ENCODE measurements around the gene PPP6R3. TPM values are rescaled to one million over a fixed set of nuclear protein-coding genes. Genes with fewer than 3 reads are reported as not detected.

PPP6R3 gene
- total RNA-seq, 1 donor from 2014 or later = 86.6 TPM

GRCh38 chr11:68414496-68415221 is 45.9 kb upstream of the PPP6R3 start:
- peaks cover 42% of the 10 kb centered on the region for H3K36me3 Mint-ChIP-seq (ENCODE audit: unreplicated experiment)
- no peaks in the 10 kb centered on the region for H3K4me1 Mint-ChIP-seq (ENCODE audit: unreplicated experiment)
- no peak for DNase-seq (ENCODE audit: extremely low spot score, unreplicated experiment)
- H3K27ac Mint-ChIP-seq (ENCODE audit: unreplicated experiment) = no peak overlapping the region
- no peaks in the 10 kb centered on the region for H3K9me3 Mint-ChIP-seq (ENCODE audit: unreplicated experiment)
- no peak for TF ChIP-seq CTCF (IDR thresholded peaks at IDR 0.05)
- no peak overlapping the region for H3K4me3 Mint-ChIP-seq (ENCODE audit: unreplicated experiment)
- H3K27me3 Mint-ChIP-seq (ENCODE audit: unreplicated experiment) = no peaks in the 10 kb centered on the region

GRCh38 chr11:68416070-68416578 is 44.4 kb upstream of the PPP6R3 start:
- DNase-seq (ENCODE audit: extremely low spot score, unreplicated experiment) = no peak
- no peaks in the 10 kb centered on the region for H3K27me3 Mint-ChIP-seq (ENCODE audit: unreplicated experiment)
- no peaks in the 10 kb centered on the region for H3K9me3 Mint-ChIP-seq (ENCODE audit: unreplicated experiment)
- peaks cover 48% of the 10 kb centered on the region for H3K36me3 Mint-ChIP-seq (ENCODE audit: unreplicated experiment)
- H3K4me3 Mint-ChIP-seq (ENCODE audit: unreplicated experiment) = no peak overlapping the region
- no peak overlapping the region for H3K27ac Mint-ChIP-seq (ENCODE audit: unreplicated experiment)
- no peak for TF ChIP-seq CTCF (IDR thresholded peaks at IDR 0.05)
- no peaks in the 10 kb centered on the region for H3K4me1 Mint-ChIP-seq (ENCODE audit: unreplicated experiment)

- Mint-ChIP-seq H3K27ac (ENCODE audit: unreplicated experiment) (no peak overlapping the region), H3K36me3 (ENCODE audit: unreplicated experiment) (peaks cover 39% of the 10 kb centered on the region)
Measured at GRCh38 chr11:68418648-68419047, 41.9 kb upstream of the PPP6R3 start.

GRCh38 chr11:68420171-68420570 is 40.4 kb upstream of the PPP6R3 start:
- DNase-seq (ENCODE audit: extremely low spot score, unreplicated experiment) = no peak
- Mint-ChIP-seq H3K27ac (ENCODE audit: unreplicated experiment) (no peak overlapping the region), H3K4me3 (ENCODE audit: unreplicated experiment) (no peak overlapping the region), H3K36me3 (ENCODE audit: unreplicated experiment) (peaks cover 39% of the 10 kb centered on the region), H3K4me1 (ENCODE audit: unreplicated experiment) (no peaks in the 10 kb centered on the region), H3K27me3 (ENCODE audit: unreplicated experiment) (no peaks in the 10 kb centered on the region), H3K9me3 (ENCODE audit: unreplicated experiment) (no peaks in the 10 kb centered on the region)
- no peak for TF ChIP-seq CTCF (IDR thresholded peaks at IDR 0.05)

More at GRCh38 chr11:68418648-68419047, 41.9 kb upstream of the PPP6R3 start:
- no peak overlapping the region for H3K4me3 Mint-ChIP-seq (ENCODE audit: unreplicated experiment)
- H3K9me3 Mint-ChIP-seq (ENCODE audit: unreplicated experiment) = no peaks in the 10 kb centered on the region
- no peak for DNase-seq (ENCODE audit: extremely low spot score, unreplicated experiment)
- H3K4me1 Mint-ChIP-seq (ENCODE audit: unreplicated experiment) = no peaks in the 10 kb centered on the region
- no peak for TF ChIP-seq CTCF (IDR thresholded peaks at IDR 0.05)
- no peaks in the 10 kb centered on the region for H3K27me3 Mint-ChIP-seq (ENCODE audit: unreplicated experiment)

- no peak for TF ChIP-seq CTCF (IDR thresholded peaks at IDR 0.05)
- H3K36me3 Mint-ChIP-seq (ENCODE audit: unreplicated experiment) = peaks cover 48% of the 10 kb centered on the region
- H3K4me3 Mint-ChIP-seq (ENCODE audit: unreplicated experiment) = no peak overlapping the region
- H3K9me3 Mint-ChIP-seq (ENCODE audit: unreplicated experiment) = no peaks in the 10 kb centered on the region
- H3K27ac Mint-ChIP-seq (ENCODE audit: unreplicated experiment) = no peak overlapping the region
- H3K27me3 Mint-ChIP-seq (ENCODE audit: unreplicated experiment) = no peaks in the 10 kb centered on the region
- no peaks in the 10 kb centered on the region for H3K4me1 Mint-ChIP-seq (ENCODE audit: unreplicated experiment)
- no peak for DNase-seq (ENCODE audit: extremely low spot score, unreplicated experiment)
Measured at GRCh38 chr11:68423481-68423880, 37.1 kb upstream of the PPP6R3 start.
